K562 treated with DMSO at 1 percent for 24 hours (cell line): ENCODE data around the gene CPNE9. TPM values are rescaled to one million over a fixed set of nuclear protein-coding genes. Genes with fewer than 3 reads are reported as not detected.

Experiments used
- total RNA-seq: library from RNA; unstranded; fragments of 300-600 nt; gene quantifications from 2 replicates; pipeline ENCODE4 v1.2.3, GENCODE V29; 2022; ENCODE audit warnings: low read depth; ENCODE audit not compliant: insufficient read depth

The CPNE9 gene, protein sequence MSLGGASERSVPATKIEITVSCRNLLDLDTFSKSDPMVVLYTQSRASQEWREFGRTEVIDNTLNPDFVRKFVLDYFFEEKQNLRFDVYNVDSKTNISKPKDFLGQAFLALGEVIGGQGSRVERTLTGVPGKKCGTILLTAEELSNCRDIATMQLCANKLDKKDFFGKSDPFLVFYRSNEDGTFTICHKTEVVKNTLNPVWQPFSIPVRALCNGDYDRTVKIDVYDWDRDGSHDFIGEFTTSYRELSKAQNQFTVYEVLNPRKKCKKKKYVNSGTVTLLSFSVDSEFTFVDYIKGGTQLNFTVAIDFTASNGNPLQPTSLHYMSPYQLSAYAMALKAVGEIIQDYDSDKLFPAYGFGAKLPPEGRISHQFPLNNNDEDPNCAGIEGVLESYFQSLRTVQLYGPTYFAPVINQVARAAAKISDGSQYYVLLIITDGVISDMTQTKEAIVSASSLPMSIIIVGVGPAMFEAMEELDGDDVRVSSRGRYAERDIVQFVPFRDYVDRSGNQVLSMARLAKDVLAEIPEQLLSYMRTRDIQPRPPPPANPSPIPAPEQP
- 0.34 and 0.74 TPM in 2 replicates for total RNA-seq

DNA sequence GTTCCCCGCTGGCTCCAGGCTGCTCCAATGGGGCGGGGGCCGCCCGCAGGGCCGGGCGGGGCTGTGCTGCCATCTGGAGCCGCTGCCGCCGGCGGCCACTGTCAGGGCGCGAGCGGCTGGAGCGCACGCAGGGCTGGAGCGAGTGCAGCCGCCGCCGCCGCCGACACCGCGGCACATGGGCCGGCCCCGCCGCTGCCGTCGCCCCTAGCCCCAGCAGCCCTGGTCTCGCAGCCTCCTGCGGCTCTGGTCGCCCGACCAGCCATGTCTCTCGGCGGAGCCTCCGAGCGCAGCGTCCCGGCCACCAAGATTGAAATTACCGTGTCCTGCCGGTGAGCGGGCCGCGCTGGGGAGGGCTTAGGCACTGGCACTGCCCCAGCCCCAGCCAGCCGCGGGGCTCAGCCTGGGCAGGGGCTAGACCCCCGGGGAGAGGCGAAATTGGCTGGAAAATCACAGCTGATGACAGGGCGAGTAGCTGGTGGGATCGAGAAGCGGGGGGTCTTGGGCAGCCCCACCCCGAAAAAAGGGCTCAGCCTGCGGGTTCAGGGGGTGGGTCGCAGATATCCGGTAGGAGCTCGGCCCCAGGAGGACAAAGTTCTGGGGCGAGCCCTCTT, at the start of gene CPNE9:
TSS of gene CPNE9 (plus strand) at position 98 of the 611 bp plus-strand sequence. CDS start at position 262, 164 bp downstream.

DNA sequence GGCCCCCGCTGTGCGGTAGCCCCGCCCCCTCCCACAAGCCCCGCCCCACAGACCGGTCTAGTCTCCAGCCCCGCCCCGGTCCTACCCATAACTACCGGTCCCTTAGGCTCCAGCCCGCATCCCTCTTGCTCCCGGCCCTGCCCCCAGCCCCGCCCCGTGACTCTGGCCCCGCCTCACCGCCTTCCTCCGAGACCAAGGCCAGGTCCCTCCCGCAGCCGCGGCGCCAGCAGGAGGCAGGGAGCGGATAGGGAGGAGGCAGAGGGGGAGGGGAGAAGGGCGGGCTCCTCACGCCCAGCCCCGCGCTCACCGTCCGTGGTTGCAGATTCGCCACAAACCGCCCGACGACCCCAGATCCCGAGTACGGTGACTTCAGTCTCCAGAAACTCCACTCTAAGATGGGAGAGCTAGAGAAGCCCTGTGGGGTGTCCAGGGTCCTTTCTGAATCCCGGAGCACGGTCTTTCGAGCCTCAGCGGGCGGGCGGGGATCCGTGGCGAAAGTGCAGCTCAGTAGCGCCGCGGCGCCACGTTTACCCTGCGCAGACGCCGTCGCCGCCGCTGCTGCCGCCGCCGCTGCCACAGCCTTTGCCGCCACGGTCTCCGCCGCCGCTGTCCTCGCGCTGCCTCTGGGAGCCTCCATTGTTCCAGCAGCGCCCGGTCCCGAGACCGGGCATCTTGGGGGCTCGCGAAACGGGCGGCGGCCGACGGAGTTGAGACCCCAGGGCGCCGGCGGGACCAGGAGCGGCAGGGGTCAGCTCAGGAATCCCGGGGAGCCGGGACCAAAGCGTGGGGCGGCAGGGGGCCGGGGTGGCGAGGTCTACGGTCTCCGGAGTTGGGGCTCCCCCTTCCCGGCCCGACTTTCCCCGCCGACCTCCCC, 27.8 kb downstream of the CPNE9 start, which contains the start of gene BRPF1:
TSS of gene BRPF1 (plus strand) at position 530 of the 874 bp plus-strand sequence. CDS start 2,406 bp downstream, outside the sequence.

DNA sequence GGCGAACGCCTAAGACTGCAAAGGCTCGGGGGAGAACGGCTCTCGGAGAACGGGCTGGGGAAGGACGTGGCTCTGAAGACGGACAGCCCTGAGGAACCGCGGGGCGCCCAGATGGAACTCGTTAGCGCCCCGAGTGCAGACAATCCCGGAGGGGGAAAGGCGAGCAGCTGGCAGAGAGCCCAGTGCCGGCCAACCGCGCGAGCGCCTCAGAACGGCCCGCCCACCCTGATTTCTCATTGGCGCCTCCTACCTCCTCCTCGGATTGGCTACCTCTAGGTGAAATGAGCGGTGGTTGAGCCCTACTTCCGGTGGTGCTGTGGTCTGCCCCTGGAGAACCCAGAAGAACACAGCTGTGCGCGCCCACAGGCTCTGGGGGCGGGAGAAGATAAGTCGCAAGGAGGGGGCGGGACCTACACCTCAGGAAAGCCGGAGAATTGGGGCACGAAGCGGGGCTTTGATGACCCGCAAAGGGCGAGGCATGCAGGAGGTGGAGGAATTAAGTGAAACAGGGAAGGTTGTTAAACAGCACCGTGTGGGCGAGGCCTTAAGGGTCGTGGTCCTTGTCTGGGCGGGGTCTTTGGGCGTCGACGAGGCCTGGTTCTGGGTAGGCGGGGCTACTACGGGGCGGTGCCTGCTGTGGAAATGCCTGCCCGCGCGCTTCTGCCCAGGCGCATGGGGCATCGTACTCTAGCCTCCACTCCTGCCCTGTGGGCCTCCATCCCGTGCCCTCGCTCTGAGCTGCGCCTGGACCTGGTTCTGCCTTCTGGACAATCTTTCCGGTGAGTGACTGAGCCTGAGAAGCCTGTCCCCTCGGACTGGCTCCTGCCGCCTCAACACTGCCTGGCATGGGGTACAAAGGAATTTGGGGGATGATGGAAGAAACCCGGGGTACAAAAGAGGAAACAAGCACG, 46.3 kb downstream of the CPNE9 start, which contains the start of gene OGG1:
TSS of gene OGG1 (plus strand) at position 308 of the 911 bp plus-strand sequence. CDS start at position 643, 335 bp downstream.

DNA sequence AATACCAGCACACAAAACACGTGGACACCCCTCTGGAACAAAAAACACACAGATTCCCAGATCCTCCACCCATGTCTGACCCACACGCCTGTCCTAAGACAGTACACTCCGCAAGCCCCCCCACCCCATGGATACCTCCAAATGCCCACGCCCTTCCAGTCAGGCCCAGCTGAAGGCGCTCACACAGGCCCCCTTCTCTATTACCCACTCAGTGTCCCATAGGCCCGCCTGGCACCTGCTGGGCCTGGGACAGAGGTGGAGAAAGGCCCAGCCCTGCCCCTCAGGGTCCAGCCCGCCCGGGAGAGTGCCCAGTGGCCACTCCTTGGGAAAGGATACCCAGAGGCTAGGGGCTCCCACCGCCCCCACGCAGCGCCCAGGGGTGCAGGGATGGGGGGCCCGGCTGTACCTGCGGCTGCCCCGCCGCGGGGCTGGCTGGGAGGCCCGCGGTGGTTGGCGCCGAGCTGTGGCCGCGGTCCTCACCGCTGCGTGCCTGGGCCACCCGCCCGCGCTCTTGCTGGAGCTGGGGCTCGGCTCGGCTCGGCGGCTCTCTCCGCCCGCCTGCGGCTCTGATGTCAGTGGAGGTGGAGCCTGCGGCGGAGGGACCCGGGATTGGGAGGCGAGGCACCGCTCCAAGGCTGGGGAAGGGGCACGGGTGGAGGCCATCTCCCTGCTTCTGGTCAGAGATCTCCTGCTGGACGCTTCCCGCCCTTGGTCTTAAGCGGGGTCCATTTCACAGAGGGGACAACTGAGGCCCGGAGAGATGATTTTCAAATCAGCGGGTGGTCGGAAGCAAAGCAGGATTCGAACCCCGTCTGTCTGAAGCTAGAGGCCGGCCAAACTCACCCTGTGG, 66.0 kb downstream of the CPNE9 start, which contains the start of gene CAMK1:
TSS of gene CAMK1 (minus strand) at position 522 of the 850 bp plus-strand sequence. CDS start 2,198 bp downstream, outside the sequence.

Other genes starting within 250 kb of the CPNE9 start
- not detected in 2 replicates for gene LHFPL4, start 150.0 kb upstream of the CPNE9 start, total RNA-seq
- 73.4 and 75.7 TPM in 2 replicates for gene MTMR14, start 54.3 kb upstream of the CPNE9 start, total RNA-seq
- gene BRPF1, start 27.9 kb downstream of the CPNE9 start, total RNA-seq: 28.3 and 30.1 TPM in 2 replicates
- 42.1 and 44.4 TPM in 2 replicates for gene OGG1, start 46.1 kb downstream of the CPNE9 start, total RNA-seq
- 11.5 and 12.9 TPM in 2 replicates for gene CAMK1, start 66.1 kb downstream of the CPNE9 start, total RNA-seq
- gene TADA3, start 88.6 kb downstream of the CPNE9 start, total RNA-seq: 122 and 125 TPM in 2 replicates
- 41.9 and 49.5 TPM in 2 replicates for gene ARPC4, start 89.2 kb downstream of the CPNE9 start, total RNA-seq
- gene TTLL3, start 106.4 kb downstream of the CPNE9 start, total RNA-seq: 57.5 and 59.2 TPM in 2 replicates
- 110 and 113 TPM in 2 replicates for gene RPUSD3, start 140.2 kb downstream of the CPNE9 start, total RNA-seq
- not detected in 2 replicates for gene CIDEC, start 176.4 kb downstream of the CPNE9 start, total RNA-seq
- gene JAGN1, start 186.8 kb downstream of the CPNE9 start, total RNA-seq: 63.6 and 67.0 TPM in 2 replicates
- gene IL17RE, start 199.0 kb downstream of the CPNE9 start, total RNA-seq: 0.30 and 0.50 TPM in 2 replicates
- gene IL17RC, start 213.3 kb downstream of the CPNE9 start, total RNA-seq: 47.0 and 49.0 TPM in 2 replicates
- 28.5 and 31.8 TPM in 2 replicates for gene CRELD1, start 230.0 kb downstream of the CPNE9 start, total RNA-seq
- gene PRRT3, start 248.6 kb downstream of the CPNE9 start, total RNA-seq: 3.8 and 4.1 TPM in 2 replicates